OCI-LY1 (cell line): ENCODE data around the gene ATOX1.

ENCODE experiments used
- H2AFZ ChIP-seq: fragments of 200-600 bp; sonication (generic), shearing (Covaris generic); 2 replicates; pipeline ENCODE4 v1.6.0; 2014; ENCODE audit warnings: antibody characterized with exemption, mild to moderate bottlenecking, low read length
- H3F3A ChIP-seq: fragments of 200-600 bp; sonication (generic), shearing (Covaris generic); 2 replicates; pipeline ENCODE4 v1.6.0; 2014; ENCODE audit warnings: mild to moderate bottlenecking, antibody characterized with exemption, low read length, moderate library complexity; ENCODE audit not compliant: insufficient read depth
- H3K27ac ChIP-seq: fragments of 200-600 bp; sonication (generic); 2 replicates; pipeline ENCODE4 v1.5.1; 2014; ENCODE audit warnings: low read length, mixed run types, mild to moderate bottlenecking, low read depth; ENCODE audit not compliant: poor library complexity, severe bottlenecking
- H3K27me3 ChIP-seq: fragments of 200-600 bp; sonication (generic); 2 replicates; pipeline ENCODE4 v1.6.0; 2014; ENCODE audit warnings: antibody characterized with exemption, mild to moderate bottlenecking, low read length, moderate library complexity; ENCODE audit not compliant: insufficient read depth
- H3K36me3 ChIP-seq: fragments of 200-600 bp; sonication (generic); 2 replicates; pipeline ENCODE4 v1.6.1; 2014; ENCODE audit warnings: mild to moderate bottlenecking, antibody characterized with exemption, low read length, moderate library complexity, mixed read lengths; ENCODE audit not compliant: insufficient read depth
- H3K4me1 ChIP-seq: fragments of 200-600 bp; sonication (generic); 2 replicates; pipeline ENCODE4 v1.5.1; 2014; ENCODE audit warnings: mild to moderate bottlenecking, low read length, moderate library complexity; ENCODE audit not compliant: insufficient read depth, severe bottlenecking
- H3K4me2 ChIP-seq: fragments of 200-600 bp; sonication (generic), shearing (Covaris generic); 2 replicates; pipeline ENCODE4 v1.6.1; 2014; ENCODE audit warnings: low read length
- H3K4me3 ChIP-seq: fragments of 200-600 bp; sonication (generic); 2 replicates; pipeline ENCODE4 v1.5.1; 2014; ENCODE audit warnings: low read length, low read depth, mild to moderate bottlenecking, mixed read lengths; ENCODE audit not compliant: poor library complexity, severe bottlenecking
- H3K79me2 ChIP-seq: fragments of 200-600 bp; shearing (Covaris generic); 2 replicates; pipeline ENCODE4 v1.6.1; 2016; ENCODE audit warnings: mixed run types, low read length, mixed read lengths; ENCODE audit not compliant: insufficient read depth
- H3K9ac ChIP-seq: fragments of 200-600 bp; sonication (generic), shearing (Covaris generic); 2 replicates; pipeline ENCODE4 v1.6.1; 2014; ENCODE audit warnings: mild to moderate bottlenecking, low read length, mixed read lengths
- H3K9me2 ChIP-seq: fragments of 200-600 bp; sonication (generic), shearing (Covaris generic); 2 replicates; pipeline ENCODE4 v1.6.1; 2014; ENCODE audit warnings: low read depth, mild to moderate bottlenecking, low read length, mixed read lengths
- H3K9me3 ChIP-seq: fragments of 200-600 bp; shearing (Covaris generic); 2 replicates; pipeline ENCODE4 v1.6.1; 2014; ENCODE audit warnings: low read length, mixed read lengths
- H4K20me1 ChIP-seq: fragments of 200-600 bp; sonication (generic), shearing (Covaris generic); 2 replicates; pipeline ENCODE4 v1.6.0; 2016; ENCODE audit warnings: mild to moderate bottlenecking, low read length; ENCODE audit not compliant: insufficient read depth
- EZH2 ChIP-seq: fragments of 200-600 bp; sonication (generic), shearing (Covaris generic); IDR thresholded peaks from 2 replicates; pipeline ENCODE4 v1.8.0; 2017; ENCODE audit warnings: borderline replicate concordance, mixed run types, mild to moderate bottlenecking, antibody characterized with exemption, low read length, moderate library complexity, mixed read lengths
- TF ChIP-seq, protein P1 (sequence below): fragments of 200-600 bp; sonication (generic), shearing (Covaris generic); IDR thresholded peaks from 2 replicates; pipeline ENCODE4 v1.5.1; 2017; ENCODE audit warnings: mild to moderate bottlenecking, antibody characterized with exemption, low read length, moderate library complexity, mixed read lengths

Gene ATOX1

GRCh38 chr5:151793358-151793757 is 34.9 kb upstream of the ATOX1 start:
- Histone ChIP-seq H4K20me1 (no peaks in the 10 kb centered on the region), H3K79me2 (peaks cover 33% of the 10 kb centered on the region), H3K4me1 (no peaks in the 10 kb centered on the region), H3K4me2 (no peak overlapping the region), H3K36me3 (peaks cover 99% of the 10 kb centered on the region), H3K9me2 (no peaks in the 10 kb centered on the region), H3F3A (no peaks in the 10 kb centered on the region), H3K27me3 (no peaks in the 10 kb centered on the region), H3K4me3 (no peak overlapping the region), H3K9ac (no peak overlapping the region), H2AFZ (no peak overlapping the region), H3K9me3 (no peaks in the 10 kb centered on the region), H3K27ac (no peak overlapping the region)
- no peak for TF ChIP-seq EZH2
- TF ChIP-seq, protein P1, sequence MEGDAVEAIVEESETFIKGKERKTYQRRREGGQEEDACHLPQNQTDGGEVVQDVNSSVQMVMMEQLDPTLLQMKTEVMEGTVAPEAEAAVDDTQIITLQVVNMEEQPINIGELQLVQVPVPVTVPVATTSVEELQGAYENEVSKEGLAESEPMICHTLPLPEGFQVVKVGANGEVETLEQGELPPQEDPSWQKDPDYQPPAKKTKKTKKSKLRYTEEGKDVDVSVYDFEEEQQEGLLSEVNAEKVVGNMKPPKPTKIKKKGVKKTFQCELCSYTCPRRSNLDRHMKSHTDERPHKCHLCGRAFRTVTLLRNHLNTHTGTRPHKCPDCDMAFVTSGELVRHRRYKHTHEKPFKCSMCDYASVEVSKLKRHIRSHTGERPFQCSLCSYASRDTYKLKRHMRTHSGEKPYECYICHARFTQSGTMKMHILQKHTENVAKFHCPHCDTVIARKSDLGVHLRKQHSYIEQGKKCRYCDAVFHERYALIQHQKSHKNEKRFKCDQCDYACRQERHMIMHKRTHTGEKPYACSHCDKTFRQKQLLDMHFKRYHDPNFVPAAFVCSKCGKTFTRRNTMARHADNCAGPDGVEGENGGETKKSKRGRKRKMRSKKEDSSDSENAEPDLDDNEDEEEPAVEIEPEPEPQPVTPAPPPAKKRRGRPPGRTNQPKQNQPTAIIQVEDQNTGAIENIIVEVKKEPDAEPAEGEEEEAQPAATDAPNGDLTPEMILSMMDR: no peak

GRCh38 chr5:151787817-151788216 is 29.4 kb upstream of the ATOX1 start:
- no peak overlapping the region for H3K4me2 ChIP-seq
- no peak overlapping the region for H3K9ac ChIP-seq
- H3F3A ChIP-seq: no peaks in the 10 kb centered on the region
- H3K9me3 ChIP-seq: no peaks in the 10 kb centered on the region
- H3K79me2 ChIP-seq: peaks cover 69% of the 10 kb centered on the region
- no peak overlapping the region for H2AFZ ChIP-seq
- H3K9me2 ChIP-seq: no peaks in the 10 kb centered on the region
- H3K4me3 ChIP-seq: no peak overlapping the region
- H3K27me3 ChIP-seq: no peaks in the 10 kb centered on the region
- peaks cover 78% of the 10 kb centered on the region for H3K36me3 ChIP-seq
- H3K27ac ChIP-seq: no peak overlapping the region
- no peaks in the 10 kb centered on the region for H3K4me1 ChIP-seq
- peaks cover 4% of the 10 kb centered on the region; the same call in 1 of the 2 replicates for H4K20me1 ChIP-seq
- no peak for TF ChIP-seq EZH2
- TF ChIP-seq, protein P1: no peak

GRCh38 chr5:151786468-151786867 is 28.0 kb upstream of the ATOX1 start:
- H3K4me3 ChIP-seq: no peak overlapping the region
- no peaks in the 10 kb centered on the region for H3K9me3 ChIP-seq
- peaks cover 11% of the 10 kb centered on the region for H3K4me1 ChIP-seq
- H3F3A ChIP-seq: no peaks in the 10 kb centered on the region
- H3K9me2 ChIP-seq: no peaks in the 10 kb centered on the region
- H2AFZ ChIP-seq: no peak overlapping the region
- H3K4me2 ChIP-seq: no peak overlapping the region
- H3K27ac ChIP-seq: no peak overlapping the region
- H3K27me3 ChIP-seq: no peaks in the 10 kb centered on the region
- H4K20me1 ChIP-seq: peaks cover 8% of the 10 kb centered on the region
- peaks cover 82% of the 10 kb centered on the region for H3K79me2 ChIP-seq
- no peak overlapping the region for H3K9ac ChIP-seq
- TF ChIP-seq EZH2: no peak
- TF ChIP-seq, protein P1: no peak
- peaks cover 71% of the 10 kb centered on the region for H3K36me3 ChIP-seq
